ENCODE data around the gene SPPL2C.
"Not testable (repeated sequence)": the region's sequence is repeated elsewhere in the genome, so short reads cannot be mapped to it uniquely, and the experiment has no call there.

The SPPL2C gene

DNA sequence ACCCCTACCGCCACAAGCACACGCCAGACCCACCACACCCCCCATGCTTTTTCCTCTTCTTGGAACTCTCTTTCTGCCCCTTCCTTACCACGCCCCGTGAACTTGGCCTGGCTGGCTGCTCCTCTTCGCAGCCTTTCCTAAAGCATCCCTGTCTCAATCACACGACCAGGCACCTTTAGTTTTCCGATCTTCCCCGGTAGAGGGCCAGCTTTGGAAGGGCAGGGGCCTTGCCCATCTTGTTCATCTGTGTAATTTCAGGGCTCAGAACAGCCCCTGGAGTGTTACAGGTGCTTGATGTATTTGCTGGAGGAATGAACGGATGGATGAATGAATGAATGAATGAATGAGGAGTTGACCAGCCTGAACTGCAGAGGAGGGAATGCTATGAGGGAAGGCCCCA lies 3.7 kb downstream of the SPPL2C start:
- no peak overlapping the region for H3K4me3 ChIP-seq (ENCODE audit: low read depth, low read length)
- no peak for DNase-seq (ENCODE audit: low read depth)

GRCh38 chr17:45848868-45849535 lies 4.3 kb downstream of the SPPL2C start:
- no peak overlapping the region for H3K4me3 ChIP-seq (ENCODE audit: low read depth, low read length)
- DNase-seq (ENCODE audit: low read depth) = no peak

DNA sequence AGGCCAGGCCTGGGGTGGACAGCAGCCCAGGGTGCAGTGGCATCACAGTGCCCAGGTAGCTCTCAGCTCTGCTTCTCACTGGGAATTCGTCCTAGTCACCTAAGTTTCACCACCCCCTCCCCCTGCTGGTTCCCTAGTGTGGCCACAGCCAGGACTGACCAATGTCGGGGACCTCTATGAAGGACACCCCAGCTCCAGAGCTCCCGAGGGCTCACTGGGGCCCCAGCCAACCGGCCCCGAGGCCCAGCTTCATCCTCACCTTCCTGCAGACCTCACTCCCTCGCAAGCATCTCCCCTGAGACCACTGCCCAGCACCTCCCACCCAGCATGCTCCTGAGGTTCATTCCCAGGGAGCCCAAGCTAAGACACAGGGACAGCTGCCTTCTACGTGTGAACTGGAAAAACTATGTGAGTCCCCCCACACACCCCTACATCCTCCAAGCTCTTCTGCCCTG lies 4.9 kb downstream of the SPPL2C start:
- no peak overlapping the region for H3K4me3 ChIP-seq (ENCODE audit: low read depth, low read length)
- DNase-seq (ENCODE audit: low read depth) = no peak

DNA sequence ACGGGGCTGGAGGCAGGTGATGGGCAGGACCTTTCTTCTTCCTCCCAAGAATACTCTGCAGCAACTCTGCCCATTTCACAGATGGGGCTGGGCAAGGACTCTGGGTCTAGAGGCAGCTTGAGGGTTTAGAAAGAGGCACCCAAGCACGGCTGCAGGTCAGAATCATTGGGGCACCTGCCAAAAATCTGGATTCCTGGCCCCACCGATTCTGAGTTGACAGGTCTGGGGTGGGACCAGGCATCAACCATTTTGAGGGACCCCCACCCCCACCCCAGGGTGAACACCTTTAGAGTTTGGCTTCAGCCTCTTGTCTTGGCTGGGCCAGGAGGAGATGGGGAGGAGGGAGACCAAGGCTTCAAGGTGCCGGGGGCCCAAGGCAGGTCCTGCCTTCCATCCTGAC lies 5.3 kb downstream of the SPPL2C start:
- DNase-seq (ENCODE audit: low read depth) = no peak
- no peak overlapping the region for H3K4me3 ChIP-seq (ENCODE audit: low read depth, low read length)

- no peak overlapping the region for H3K4me3 ChIP-seq (ENCODE audit: low read depth, low read length)
- DNase-seq (ENCODE audit: low read depth) = no peak
Measured at GRCh38 chr17:45850468-45850867, 5.8 kb downstream of the SPPL2C start.

GRCh38 chr17:45851022-45851421 lies 6.3 kb downstream of the SPPL2C start:
- H3K4me3 ChIP-seq (ENCODE audit: low read depth, low read length) = no peak overlapping the region
- no peak for DNase-seq (ENCODE audit: low read depth)

DNA sequence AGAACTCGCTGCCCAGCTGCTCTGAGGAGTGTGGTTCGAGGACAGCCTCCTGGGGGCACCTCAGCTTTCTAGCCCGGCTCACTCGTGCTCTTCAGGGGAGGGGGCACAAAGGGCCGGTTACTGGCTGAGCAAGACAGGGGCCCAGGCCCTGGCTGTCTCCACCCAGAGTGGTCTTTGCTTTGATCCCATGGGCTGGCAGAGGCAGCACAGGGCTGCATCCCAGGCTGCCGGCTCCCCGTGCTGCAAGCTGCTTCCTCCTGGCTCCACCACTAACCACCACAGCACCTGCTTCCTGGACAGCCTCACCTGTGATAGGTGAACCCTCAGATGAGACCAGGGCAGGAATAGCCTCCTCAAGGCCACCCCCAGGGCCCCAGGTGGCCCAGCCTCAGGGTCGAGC lies 6.8 kb downstream of the SPPL2C start:
- H3K4me3 ChIP-seq (ENCODE audit: low read depth, low read length) = no peak overlapping the region
- DNase-seq (ENCODE audit: low read depth) = no peak

DNA sequence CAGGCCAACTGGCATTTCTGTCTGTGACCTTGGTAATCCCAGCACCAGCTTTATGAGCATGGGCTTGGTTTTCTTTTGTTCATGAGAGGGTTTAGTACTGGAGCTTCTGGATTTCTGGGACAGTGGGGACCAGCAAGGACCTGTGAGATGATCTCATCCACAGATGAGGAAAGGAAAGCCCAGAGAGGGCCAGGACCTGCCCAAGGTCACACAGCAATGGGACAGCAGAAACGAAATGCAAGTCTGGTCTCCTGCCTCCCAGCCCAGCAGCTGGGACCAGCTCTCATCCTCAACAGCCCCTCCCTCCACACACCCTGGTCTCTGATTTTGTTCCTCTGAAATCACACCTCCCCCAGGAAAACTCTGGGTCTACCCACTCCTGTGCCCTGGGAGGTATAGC lies 7.2 kb downstream of the SPPL2C start:
- DNase-seq (ENCODE audit: low read depth) = no peak
- no peak overlapping the region for H3K4me3 ChIP-seq (ENCODE audit: low read depth, low read length)

- no peak for DNase-seq (ENCODE audit: low read depth)
- no peak overlapping the region for H3K4me3 ChIP-seq (ENCODE audit: low read depth, low read length)
Measured at GRCh38 chr17:45852535-45853297, 8.0 kb downstream of the SPPL2C start.

GRCh38 chr17:45854209-45854608 lies 9.5 kb downstream of the SPPL2C start:
- no peak for DNase-seq (ENCODE audit: low read depth)
- H3K4me3 ChIP-seq (ENCODE audit: low read depth, low read length) = no peak overlapping the region

DNA sequence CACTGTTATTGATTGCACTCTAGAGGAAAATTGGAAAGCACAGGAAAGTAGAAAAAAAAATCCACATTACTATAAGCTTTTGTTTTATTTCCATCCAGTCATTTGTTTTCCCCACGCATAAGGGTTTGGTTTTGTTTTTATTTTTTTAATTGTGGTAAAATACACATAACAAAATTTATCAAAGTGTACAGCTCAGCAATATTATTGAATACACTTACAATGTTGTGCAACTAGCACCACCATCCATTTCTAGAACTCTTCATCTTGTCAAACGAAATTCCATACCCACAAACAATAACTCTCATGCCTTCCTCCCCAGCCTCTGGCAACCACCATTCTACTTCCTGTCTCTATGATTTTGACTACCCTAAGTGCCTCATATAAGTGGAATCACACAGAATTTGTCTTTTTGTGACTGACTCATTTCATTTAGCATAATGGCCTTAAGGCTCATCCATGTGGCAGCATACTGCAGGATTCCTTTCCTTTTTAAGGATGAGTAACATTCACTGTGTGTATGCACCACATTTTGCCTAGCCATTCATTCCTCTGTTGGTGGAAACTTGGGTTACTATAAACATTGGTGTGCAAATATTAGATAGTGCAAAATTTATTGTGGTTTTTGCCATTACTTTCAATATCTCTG lies 11.1 kb downstream of the SPPL2C start:
- no peak for DNase-seq (ENCODE audit: low read depth)
- no peak overlapping the region for H3K4me3 ChIP-seq (ENCODE audit: low read depth, low read length)

DNA sequence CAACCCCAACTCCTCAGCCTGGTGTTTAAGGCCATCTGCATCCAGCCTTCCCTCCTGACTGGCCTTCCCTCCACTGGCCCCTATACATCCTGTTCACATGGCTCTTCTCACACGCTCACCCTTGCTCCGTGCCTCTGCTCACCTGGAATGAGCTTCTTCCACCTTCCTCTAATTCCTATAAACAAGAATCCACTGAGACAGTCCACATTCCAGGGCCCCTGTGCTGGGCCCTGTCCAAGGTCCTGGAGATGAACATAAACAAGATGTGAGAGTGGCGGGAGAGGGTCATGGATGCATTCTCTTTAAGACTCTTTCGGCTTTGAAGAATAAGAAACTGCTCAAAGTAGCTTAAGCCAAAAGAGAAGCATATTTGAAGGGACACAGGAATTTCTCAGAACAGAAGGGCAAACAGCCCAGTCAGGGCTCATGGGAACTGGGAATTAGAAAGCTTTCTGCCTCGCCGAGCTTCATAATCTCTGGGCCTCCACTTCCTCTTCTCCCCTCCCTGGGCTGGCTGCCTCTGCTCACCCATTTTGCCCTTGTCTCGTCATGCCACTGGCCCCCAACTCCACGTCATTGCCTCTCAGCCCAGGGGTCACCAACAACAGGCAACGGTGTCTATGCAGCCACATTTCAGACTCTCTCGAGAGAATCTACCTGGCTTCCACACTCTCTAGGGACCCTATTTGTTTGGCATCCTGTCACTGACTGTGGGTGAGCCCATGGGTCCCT lies 13.5 kb downstream of the SPPL2C start:
- DNase-seq (ENCODE audit: low read depth) = no peak
- no peak overlapping the region for H3K4me3 ChIP-seq (ENCODE audit: low read depth, low read length)

DNA sequence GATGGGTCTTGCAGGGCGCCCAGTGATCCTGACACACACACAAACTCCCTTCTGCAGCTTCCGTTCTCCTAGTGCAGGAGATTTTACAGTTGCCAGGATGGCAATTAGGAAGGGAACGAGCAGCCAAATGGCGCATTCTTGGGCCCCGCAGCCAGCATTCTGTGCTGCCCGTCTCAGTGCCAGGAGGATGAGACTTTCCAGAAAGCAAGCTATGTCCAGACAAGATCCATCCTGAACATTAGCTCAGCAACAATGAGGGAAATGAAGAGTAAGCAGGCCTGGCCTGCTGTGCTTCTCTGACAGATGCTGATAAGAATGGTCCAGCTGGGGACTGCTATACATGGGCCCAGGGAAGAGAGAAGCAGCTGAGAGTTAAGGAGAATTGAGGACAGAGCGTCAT lies 16.5 kb downstream of the SPPL2C start:
- H3K4me3 ChIP-seq (ENCODE audit: low read depth, low read length) = no peak overlapping the region
- no peak for DNase-seq (ENCODE audit: low read depth)

- not testable (repeated sequence) for DNase-seq (ENCODE audit: low read depth); H3K4me3 ChIP-seq (ENCODE audit: low read depth, low read length)
Measured at GRCh38 chr17:45862127-45862526, 17.4 kb downstream of the SPPL2C start.

- no peak for DNase-seq (ENCODE audit: low read depth)
- no peak overlapping the region for H3K4me3 ChIP-seq (ENCODE audit: low read depth, low read length)
Measured at GRCh38 chr17:45863857-45864654, 19.4 kb downstream of the SPPL2C start.

DNA sequence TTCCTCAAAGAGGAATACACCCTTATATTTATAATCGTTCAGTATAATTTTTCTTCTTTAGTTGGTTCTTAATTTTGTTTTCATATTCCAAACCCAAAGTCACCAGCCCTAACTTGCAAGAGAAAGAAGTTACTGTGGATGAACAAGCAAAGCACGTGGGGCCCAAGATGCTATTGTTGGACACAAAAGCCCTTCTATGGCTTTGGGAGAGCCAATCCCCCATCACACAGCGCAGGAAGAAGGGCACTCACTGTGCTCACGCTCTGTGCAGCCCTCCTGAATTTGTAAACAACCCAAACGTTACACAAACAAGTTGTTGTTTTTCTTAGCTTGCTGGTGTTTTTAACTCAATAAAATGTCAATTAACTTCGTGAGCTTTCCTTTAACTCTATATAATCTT lies 22.5 kb downstream of the SPPL2C start:
- no peak overlapping the region for H3K4me3 ChIP-seq (ENCODE audit: low read depth, low read length)
- DNase-seq (ENCODE audit: low read depth) = no peak

DNA sequence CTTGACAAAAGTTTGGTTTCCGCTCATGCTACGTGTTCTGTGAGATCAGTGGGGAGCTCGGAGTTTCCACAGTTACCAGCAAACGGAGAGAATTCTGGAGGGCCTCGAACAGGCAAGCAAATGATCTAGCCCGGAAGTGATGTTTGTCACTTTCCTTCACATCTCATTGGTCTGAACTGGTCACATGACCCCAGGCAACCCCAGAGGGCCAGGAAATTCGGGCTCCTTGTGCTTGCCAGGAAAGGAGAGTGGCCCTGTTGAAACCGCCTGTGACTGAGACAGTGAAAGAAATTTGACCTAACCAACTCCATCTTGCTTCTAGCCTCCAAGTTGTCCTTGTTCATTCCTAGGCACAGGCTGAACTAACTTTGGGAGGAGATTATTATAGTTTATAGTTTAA lies 23.0 kb downstream of the SPPL2C start:
- H3K4me3 ChIP-seq (ENCODE audit: low read depth, low read length) = no peak overlapping the region
- no peak for DNase-seq (ENCODE audit: low read depth)

GRCh38 chr17:45868276-45868675 lies 23.6 kb downstream of the SPPL2C start:
- DNase-seq (ENCODE audit: low read depth) = no peak
- H3K4me3 ChIP-seq (ENCODE audit: low read depth, low read length) = no peak overlapping the region

DNA sequence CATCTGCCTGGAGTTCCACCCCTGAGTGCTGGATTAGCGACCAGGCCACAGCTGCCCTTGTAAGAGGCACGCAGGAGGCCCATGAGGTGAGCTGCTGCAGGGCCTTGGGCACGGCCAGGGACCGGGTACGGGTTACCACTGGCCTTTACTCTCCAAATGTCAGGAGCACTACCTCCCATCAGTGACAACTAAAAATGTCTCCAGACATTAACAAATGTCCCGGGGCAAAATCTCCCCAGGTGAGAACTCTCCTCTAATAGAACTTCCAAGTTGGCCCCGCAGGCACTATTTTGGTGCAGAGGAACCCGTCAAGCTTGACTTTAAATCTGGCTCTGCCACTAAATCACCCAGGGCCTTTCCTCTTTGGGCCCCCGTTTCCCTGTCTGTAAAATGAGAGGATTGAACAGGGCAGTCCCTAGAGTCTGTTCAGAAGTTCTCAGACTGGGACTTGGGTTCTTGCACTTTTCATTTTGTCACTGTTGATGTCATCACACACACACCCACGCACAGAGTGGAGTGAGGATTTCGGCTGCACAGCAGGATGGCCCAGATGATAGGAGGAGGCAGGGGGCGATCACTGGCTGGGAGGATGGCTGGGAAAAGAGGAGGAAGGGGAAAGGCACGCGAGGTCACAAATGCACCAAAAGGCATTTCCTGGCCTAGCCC lies 25.1 kb downstream of the SPPL2C start:
- H3K4me3 ChIP-seq (ENCODE audit: low read depth, low read length) = no peak overlapping the region
- DNase-seq (ENCODE audit: low read depth) = no peak
